Measurements from ENCODE around the gene CNGA3.

- TF ChIP-seq CTCF (conservative IDR thresholded peaks at IDR 0.05 in 1 of 2, IDR thresholded peaks at IDR 0.05 in 1 of 2; ENCODE audit: extremely low read depth in 1 of 2, insufficient read depth in 1 of 2, low read depth in 1 of 2, low read length in 2 of 2) (no peak), EZH2 (IDR thresholded peaks at IDR 0.05; ENCODE audit: borderline replicate concordance, low read length) (no peak)
These were observed 32.6 kb upstream of the CNGA3 start for GRCh38 chr2:98313492-98314250.

Data from mammary epithelial cell (primary cell).